Stimulated activated CD8-positive, alpha-beta memory T cell treated with anti-CD3 and anti-CD28 coated beads, Interleukin-12 subunit alpha, Interleukin-12 subunit beta, amount 100 ng/mL, for 24 hours (primary cell): ENCODE measurements around the gene ACOX2.

Source experiments
- DNase-seq: peaks from one replicate; pipeline ENCODE4 v3.0.0-alpha.2; 2020; ENCODE audit errors: extremely low read depth

Gene ACOX2

DNA sequence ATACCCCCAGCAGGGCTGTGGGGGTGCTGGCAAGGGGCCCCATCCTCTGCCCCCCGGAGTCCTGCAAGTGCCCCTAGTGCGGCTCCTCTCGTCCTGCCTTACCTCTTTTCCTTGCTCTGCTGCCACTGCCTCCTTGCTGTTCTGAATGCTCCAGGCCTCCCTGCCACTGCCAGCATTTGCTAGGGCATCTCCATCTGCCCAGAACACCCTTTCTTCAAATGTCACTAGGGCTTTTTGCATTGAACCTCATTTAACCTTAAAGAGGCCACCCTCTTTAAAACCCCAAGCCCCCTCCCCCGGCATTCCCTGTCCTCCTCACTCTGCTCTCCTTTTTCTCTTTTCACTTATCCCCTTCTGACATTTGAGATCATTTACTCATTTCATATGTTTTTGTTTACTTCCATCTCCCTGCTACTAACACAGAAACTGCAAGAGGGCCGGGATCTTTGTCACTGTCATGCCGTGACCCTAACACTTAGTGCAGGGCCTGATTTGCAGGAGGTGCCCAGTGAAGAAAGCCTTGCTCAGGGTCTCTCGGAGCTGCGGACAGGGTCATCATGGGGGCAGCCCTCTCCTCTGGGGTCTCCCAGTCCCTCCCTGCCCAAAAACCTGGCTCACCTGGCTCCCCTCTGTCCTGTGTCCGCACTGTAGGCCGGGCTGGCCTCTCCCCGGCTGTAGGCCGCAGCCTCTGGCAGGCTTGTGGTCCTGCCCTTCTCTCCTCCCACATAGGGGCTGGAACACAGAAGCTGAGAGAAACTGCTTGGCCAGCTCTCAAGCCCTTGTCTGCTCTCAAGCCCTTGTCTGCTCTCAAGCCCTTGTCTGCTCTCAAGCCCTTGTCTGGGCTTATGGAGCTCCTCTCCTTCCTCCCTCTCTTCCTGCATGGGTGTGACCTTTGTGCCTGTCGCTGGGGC is at the start of gene ACOX2:
TSS of gene ACOX2 (minus strand) at position 690 of the 911 bp plus-strand sequence. CDS start 2,084 bp downstream, outside the sequence.
- no peak for DNase-seq

DNA sequence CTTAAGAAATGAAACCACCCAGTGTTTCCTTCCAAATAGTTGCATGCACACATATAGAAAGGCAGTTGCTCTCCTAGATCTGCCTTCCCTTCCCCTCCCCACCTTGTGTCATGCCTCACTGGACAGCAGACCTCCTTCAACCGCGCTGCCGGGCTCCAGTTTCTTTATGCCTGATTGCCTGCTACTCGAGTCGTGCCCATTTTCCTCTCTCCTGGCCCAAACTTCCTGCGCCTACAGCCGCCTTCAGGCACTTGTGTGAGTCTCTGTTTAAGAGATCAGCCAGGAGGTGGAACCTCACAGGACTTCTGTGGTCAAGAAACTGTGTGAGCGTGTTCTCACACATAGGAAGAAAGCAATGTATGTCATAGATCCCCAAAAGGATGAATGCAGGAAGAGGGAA is 49.0 kb upstream of the ACOX2 start:
- no peak for DNase-seq

DNA sequence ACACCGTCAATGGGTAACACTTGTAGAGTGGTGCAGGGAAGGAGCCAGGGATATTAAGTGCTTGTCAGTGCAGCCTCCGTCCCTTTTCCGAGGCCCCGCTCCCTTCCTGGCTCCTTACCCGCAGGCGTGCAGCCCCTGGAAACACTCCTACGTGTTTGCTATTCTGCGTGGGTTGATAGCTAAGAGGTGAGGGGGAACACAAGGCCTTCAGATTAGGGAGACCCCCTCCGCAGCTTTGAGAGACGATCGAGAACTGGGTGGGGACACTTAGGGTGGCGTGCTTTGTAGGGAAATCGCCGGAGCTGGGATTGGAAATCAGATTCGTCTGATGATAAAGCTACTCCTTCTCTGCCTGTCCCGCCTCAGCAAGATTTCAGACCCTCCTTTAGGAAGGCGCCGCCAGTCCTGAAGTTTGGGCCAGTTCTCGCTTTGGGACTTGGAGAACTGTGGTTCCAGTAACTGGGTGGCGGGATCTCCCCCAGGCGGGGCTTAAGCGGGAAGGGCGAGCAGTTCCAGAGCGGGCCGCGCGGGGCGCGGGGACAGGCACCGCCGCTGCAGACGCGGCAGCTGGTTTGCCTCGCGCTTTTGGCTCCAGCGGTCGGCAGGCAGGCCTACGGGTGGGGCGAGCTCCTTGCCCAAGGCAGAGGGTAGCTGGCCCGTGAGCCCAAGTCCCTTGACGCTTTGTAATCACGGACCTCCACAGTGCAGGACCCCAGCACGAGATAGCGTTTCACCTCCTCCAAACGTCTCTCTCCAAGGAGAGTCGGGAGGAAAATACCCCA is 48.2 kb upstream of the ACOX2 start:
- DNase-seq: peak; percentile 17

DNA sequence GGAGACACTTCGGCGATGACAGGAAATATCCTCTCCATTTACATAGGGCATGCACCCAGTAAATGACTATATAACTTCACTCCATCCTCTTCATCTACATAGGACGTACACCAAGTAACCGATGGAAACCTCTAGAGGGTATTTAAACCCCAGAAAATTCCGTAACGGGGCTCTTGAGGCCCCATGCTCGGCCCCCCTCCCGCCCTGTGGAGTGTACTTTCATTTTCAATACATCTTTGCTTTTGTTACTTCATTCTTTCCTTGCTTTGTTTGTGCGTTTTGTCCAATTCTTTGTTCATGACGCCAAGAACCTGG is 47.7 kb upstream of the ACOX2 start:
- DNase-seq: no peak

DNA sequence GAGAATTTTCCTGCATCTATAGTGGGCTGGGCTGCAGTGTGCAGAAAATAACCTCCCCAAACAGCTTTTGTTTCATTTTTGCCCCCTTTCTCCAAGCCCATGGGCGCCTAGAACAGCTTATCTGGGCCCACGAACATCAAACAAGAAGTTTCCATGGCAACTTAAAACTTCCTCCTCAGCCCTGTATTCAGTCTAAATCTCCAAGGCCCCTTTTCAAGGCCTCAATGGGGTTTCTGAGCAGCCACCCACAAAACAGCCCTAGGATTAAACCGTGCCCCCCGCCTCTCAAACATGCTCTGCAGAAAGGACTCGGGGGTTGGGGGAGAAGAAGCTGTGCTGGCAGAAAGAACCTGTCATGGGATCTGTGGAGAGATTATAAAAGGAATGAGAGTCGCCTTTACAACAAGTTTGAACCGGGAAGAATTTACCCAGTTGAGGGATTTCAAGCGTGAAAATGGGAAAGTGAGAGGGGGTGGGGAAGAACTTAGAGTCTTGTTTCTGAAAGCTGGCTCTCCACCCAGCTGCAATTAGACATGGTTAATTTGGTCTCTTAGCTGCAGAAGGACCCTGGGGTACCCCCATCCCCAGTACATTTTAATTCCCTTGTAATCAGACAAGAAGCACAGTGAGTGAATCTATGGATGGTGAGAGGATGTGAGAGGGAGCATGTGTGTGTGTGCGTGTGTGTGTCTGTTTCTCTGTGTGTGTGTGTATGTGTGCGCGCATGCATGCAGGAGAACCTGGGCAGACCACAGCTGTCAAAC is 44.5 kb upstream of the ACOX2 start:
- DNase-seq: no peak

DNA sequence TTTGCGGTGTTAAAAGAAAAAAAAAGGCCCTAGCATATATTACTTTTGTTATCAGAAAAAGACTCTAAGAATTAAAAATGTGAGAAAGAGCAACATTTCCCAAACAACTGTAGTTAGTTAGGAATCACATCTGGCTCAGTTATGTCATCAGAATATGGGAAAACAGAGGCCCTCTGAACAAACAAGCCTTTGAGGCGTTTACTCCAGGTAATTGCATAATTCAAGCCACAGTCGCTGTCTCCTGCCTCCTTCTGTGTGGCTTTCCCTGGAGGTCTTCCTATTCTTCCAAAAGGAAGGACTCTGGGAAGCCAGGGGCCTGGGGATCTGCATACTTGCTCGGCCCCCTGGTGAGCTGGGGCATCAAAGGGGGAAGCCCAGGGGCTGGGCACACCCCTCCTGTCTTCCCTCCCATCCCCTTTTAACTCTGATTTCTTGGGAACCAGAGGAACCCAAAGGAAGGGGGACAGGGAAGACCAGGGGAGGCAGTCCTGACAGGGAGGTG is 43.9 kb upstream of the ACOX2 start:
- DNase-seq: no peak

DNA sequence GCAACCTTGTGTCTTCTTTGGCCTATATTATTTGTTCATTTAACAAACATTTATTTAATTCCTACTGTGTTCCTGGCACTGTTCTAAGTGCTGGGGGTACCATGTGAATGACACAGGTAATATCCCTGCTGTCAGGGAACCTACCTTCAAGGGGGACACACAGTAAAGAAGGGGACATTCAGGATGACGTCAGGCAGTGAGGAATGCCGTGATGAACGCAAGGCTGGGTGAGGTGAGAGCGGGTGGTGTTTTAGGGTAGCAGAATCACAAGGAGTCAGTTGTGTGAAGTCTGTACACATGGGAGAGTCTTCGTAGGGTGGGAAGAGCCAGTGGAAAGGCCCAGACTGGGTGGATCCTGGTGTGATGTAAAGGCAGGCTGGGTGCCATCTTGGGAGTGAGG is 41.9 kb upstream of the ACOX2 start:
- DNase-seq: no peak

DNA sequence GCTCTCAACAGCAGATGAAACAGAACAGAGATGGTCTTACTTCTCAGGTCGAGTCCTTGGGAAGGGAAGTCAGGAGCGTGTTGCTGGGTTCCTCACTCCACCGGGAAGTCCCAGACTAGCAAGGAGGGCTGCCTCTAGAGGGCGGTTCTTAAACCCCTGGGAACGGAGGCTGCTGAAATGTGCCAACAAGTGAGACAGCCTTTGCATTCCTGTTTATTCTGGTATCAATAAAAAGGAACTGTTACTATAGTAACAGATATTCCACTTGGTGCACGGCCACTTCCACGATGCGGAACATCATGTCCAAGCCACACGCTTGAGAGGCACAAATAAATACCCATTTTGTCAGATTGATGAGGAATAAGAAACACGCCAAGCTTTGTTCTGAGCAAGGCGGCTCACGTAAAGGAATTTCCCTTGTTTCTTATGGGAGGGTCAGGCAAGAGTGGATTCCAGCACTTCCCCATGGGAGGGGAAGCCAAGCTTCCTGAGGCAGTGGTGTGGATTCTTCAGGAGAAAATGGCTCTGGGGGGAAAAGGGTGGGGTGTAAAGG is 40.4 kb upstream of the ACOX2 start, which contains the start of gene FAM107A:
TSS of gene FAM107A (minus strand) at position 123 of the 553 bp plus-strand sequence. CDS start 7,531 bp downstream, outside the sequence.
- no peak for DNase-seq

DNA sequence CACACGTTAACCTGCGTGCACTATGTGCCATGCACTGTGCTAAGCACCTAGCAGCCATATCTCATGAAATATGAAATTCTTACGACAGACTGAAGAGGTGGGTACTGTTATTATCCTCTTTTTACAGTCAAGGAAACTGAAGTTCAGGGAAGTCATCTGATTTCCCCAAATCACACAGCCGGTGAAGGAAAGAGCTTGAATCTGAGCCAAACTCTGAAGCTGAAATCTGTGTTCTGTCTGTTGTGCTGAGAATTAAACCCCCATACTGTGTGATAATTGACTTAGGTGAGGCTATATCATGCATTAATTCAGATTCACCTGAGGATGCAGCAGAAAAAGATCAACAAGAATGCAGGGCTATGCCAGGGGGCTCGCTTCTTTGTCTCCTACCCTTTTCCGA is 39.7 kb upstream of the ACOX2 start:
- DNase-seq: no peak

DNA sequence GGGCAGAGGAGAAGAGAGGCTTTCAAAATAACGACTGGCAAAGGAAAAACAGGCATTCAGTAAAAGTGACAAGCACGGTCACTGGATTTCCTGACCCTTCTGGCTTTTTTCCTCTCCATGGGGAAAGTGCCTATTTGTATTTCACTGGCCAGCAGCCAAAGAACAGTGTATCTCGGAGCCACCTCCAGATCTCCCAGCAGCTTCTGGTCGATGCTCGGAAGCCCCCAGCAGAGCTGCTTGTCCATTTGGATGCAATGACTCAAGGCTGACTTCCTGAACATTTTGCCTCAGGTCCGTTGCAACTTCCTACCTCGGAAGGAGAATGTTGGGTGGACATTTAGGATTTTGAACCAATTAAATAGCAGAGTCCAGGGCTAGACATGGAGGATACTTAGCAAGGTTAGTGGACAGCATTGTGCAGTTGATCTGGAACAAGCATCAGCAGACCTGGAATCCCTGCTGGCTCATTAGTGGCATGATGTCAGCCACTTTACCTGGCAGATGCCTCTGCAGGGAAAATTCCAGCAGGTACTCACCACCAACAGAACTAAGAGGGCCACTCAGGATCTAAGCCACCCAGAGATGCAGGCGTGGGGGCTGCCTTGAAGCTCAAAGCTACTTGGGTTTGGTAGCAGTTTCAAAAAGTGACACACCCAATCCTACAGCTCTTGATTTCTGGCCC is 39.1 kb upstream of the ACOX2 start:
- no peak for DNase-seq

DNA sequence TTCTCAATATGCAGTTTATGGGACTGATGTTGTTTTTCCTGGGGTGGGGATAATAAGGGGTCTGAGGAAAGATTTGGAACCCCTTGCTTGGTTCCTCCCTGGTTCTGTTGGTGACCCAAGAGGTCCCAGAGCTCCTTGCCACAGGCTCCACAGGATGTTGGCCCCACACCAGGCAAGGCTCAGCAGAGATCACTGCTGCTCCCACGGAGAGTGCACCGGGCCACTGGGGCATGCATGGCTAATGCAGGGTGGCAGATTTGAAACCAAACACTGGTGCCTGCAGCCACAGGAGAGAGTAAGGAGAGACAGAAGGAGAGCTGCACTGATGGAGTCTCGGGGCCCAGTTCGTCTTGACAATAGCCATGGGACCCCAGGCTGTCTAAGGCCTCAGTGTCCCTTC is 37.7 kb upstream of the ACOX2 start:
- DNase-seq: no peak

DNA sequence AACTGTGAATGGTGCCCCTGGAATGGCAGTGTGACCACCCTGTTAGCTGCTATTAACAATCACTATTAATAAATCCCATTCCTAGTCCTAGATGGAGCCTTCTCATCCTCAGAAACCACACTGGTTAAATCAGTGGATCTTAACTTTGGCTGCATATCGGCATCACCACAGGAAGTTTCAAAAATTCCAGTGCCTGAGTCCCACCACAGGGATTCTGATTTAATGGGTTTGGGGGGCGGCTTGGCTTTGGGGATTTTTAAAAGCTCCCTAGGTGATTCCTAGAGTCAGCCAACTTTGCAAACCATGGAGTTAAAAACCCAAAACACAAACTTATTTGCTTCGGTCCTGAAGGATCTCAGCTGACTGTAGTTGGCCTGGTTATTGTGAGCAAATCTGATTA is 37.1 kb upstream of the ACOX2 start:
- no peak for DNase-seq

DNA sequence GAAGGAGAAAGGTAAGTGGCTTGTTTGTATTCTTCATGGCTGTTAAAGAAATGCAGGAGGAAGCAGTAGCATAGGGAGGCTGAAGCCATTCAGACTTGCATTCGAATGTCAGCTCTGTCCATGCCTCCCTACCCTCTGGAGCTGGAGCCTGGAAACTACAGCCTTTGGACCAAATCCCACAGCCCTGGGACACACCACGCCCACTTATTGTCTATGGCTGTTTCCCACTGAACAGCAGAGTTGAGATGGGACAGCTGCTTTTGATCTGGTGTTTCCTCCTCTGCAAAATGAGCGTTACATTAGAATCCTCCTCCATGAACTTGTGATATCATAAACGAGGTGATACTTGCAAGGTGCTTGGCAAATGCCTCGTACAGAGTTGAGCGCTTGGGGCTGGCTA is 36.6 kb upstream of the ACOX2 start:
- DNase-seq: no peak

DNA sequence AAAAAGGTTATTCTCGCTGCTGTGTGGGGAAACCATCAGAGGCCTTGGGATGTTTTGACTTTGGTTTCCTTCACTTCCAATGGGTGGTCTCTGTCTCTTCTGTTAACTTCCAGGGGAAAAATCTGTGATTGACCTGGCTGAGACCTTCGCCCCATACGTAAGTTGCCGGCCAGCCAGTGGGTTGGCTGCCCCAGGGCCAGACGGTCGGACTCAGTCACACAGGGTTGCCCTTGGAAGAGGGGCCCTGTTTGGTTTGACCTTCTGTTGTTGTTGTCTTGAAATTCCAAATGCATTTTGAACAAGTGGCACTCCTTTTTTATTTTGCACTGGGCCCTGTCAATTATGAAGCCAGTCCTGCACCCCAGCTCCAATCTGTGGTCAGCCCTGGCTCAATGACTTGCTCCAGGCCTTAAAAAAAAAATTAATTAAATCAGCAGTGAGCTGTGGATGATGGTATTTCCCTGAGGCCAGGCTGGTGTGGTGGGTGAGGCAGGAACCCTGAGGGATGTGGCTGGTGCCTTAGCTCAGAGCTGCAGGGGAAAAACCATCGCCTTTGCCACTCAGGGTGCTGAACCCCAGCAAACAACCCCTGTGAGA is 35.7 kb upstream of the ACOX2 start:
- DNase-seq: no peak

DNA sequence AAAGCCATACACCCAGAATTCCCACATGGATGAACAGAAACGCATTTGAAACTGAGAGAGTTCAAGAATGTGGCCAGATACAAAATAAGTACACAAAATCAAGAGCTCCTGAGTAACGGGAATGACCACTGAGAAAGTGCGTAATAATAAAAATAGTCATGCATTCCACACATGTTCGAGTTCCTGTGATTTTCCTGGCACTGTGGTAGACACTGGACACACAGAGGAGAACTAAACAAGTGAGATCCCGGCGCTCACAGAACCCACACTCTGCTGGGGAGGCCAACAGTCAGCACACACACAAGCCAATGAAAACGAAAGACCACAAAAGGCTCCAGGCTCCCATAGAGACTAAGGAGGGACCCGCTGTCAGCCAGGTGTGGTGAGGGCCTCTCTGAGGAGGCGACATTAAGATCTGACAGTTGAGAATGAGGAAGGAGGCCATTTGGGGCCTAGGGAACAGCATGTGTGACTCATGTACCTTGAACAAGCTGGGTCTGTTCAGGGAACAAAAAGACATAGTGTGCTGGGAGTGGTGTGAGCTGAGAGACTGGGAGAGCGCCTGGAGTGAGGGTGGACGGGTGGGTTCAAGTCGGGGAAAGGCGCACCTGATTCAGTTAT is 35.1 kb upstream of the ACOX2 start:
- no peak for DNase-seq

DNA sequence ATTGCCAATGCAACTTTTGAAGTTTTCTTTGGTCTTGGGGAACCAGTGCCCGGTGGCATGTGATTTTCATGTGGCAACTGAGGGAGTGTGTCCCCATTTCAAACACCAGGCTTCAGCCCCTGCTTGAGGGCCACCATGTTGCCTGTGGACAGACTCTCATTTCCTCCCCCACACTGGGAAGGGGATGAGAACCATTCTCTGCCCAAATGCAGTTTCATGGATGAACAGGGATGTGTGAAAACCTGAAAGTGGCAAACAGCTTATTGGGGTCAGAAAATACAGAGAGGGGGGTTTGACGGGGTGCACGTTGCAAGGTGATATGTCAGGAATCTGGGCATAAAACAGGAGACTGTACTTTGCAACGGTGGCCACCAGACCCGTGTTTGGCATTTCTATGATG is 33.9 kb upstream of the ACOX2 start:
- no peak for DNase-seq

DNA sequence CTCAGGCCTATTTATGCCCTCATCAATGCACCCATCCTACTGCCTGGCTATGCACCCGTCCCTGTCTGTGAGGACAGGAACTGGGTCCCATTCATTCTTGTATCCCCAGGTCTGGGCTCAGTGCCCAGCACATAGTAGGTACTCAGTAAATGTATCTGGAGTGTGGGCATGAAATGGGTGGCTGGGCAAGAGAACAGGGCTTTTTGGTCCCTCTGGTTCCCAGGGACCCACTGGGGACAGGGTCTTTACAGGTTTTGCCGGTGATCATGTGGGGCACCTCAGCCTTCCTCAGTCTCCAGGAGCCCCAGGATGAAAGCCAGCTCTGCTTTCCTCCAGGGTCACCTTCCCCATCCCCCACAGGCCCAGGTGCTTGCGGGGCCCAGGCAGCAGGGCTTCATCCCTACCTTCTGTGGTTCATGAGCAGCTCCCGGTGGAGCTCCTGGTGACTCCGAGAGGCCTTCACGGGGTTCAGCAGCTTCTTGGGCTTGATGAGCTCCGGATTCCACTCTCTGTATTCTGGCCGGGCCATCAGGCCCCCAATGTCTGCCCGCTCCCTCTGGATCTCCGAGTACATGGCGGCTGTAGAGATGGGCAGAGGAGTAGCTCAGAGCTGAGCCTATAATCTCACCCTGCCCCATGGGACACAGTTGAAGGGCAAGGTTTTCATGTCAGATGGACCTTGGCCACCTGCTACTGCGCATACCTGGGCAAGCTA is 32.5 kb upstream of the ACOX2 start:
- no peak for DNase-seq

DNA sequence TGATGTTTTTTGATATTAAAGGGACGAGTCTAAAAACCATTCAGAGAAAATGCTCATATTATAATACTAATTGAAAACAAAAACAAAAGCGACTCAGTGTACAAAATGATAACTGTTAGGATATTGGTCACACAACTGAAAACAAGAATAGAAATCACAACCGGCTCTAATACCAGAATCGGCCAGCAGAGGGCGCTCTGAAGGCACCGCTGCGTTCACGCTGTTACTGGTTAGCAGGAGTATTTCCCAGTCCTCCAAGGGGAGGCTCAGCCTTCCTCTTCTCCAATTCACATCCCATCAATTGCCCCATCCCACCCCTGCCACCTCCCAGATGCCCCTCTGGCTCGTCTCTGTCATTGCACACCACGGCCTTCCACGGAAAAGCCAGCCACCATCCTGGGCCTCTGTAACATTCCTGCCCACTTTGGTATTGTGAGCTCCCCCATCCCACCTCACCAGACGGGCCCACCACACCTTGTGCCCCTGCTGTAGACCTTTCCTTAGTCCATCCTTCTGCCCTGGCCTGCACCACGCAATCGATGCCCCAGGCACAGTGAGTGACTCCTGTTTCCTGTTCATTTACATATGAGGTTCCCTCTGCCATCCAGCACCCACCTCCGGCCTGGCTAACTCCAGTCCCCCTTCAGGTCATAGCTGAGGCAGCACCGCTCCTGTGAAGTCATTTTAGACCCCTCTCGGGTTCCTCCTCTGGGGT is 31.7 kb upstream of the ACOX2 start:
- peak; percentile 20 for DNase-seq

DNA sequence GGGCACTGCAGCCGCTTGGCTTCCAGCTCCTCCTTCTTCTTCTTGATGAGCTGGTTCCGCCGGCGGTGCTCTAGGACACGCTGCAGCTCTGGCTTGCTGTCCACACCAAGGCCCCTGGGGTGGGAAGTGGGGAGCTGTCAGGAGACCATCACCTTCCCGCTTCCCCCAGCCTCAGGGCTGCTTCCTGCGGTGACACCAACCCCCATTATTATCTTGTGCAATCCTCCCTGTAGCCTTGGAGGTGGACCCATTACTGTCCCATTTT is 30.2 kb upstream of the ACOX2 start:
- no peak for DNase-seq
